CD4-positive, alpha-beta T cell (primary cell): ENCODE data around the gene NCKAP1. TPM values are rescaled to one million over a fixed set of nuclear protein-coding genes. Genes with fewer than 3 reads are reported as not detected.
"Not testable (repeated sequence)": the region's sequence is repeated elsewhere in the genome, so short reads cannot be mapped to it uniquely, and the experiment has no call there.

Experiments used
- ATAC-seq: fragments of 200-7000 bp; cut with Tn5 transposase; one replicate; pipeline ENCODE4 v1.10.0; 2022; ENCODE audit warnings: mild to moderate bottlenecking; ENCODE audit not compliant: poor library complexity
- CTCF ChIA-PET: fragments of 350-600 bp; sonication (Branson Sonifier 250); formaldehyde crosslinking; loops from one replicate; lab custom pipeline; 2021; ENCODE audit warnings: antibody characterized with exemption, inconsistent platforms; lab: Charles Lee
- POLR2A ChIA-PET: fragments of 350-600 bp; sonication (Branson Sonifier 250); formaldehyde crosslinking; loops from one replicate; lab custom pipeline; 2021; ENCODE audit warnings: antibody characterized with exemption, inconsistent platforms; lab: Charles Lee
- DNase-seq, 14 experiments: peaks; one replicate each; pipeline ENCODE4 v3.0.0-alpha.2; 2013 to 2020; ENCODE audit warnings: mixed read lengths in 2 of 14
- H3K27ac ChIP-seq, 2 donors: one replicate each; pipeline versions ENCODE4 v1.5.1 to v1.7.0; 2013; ENCODE audit warnings: low read length in 2 of 2, low read depth in 1 of 2, mild to moderate bottlenecking in 1 of 2
- H3K27me3 ChIP-seq, 2 experiments: 1 replicate in 1 of 2; 2 replicates in 1 of 2; pipeline versions ENCODE4 v1.6.1 to v1.7.0; 2013; ENCODE audit warnings: low read length in 2 of 2, control low read depth in 1 of 2, mild to moderate bottlenecking in 1 of 2, moderate library complexity in 1 of 2; ENCODE audit not compliant: insufficient read depth in 2 of 2, control insufficient read depth in 1 of 2
- H3K36me3 ChIP-seq: one replicate; pipeline ENCODE4 v1.6.1; 2013; ENCODE audit warnings: low read length, control low read depth; ENCODE audit not compliant: insufficient read depth
- H3K4me1 ChIP-seq: one replicate; pipeline ENCODE4 v1.6.1; 2013; ENCODE audit warnings: low read length, control low read depth; ENCODE audit not compliant: insufficient read depth
- H3K4me3 ChIP-seq: one replicate; pipeline ENCODE4 v1.5.1; 2013; ENCODE audit warnings: mild to moderate bottlenecking, low read length, moderate library complexity
- H3K9me3 ChIP-seq, 2 experiments: 1 replicate in 1 of 2; 2 replicates in 1 of 2; pipeline versions ENCODE4 v1.6.1 to v1.7.0; 2013; ENCODE audit warnings: low read length in 2 of 2, mild to moderate bottlenecking in 2 of 2, control low read depth in 1 of 2, moderate library complexity in 1 of 2; ENCODE audit not compliant: control insufficient read depth in 1 of 2, insufficient read depth in 1 of 2
- H3K27ac Mint-ChIP-seq: one replicate; pipeline ENCODE4 v1.8.0; 2020; ENCODE audit warnings: mixed read lengths
- H3K27me3 Mint-ChIP-seq: one replicate; pipeline ENCODE4 v1.8.0; 2021; ENCODE audit warnings: mixed read lengths
- H3K36me3 Mint-ChIP-seq: one replicate; pipeline ENCODE4 v1.8.0; 2021; ENCODE audit warnings: low read depth, mixed read lengths
- H3K4me1 Mint-ChIP-seq: one replicate; pipeline ENCODE4 v1.8.0; 2021; ENCODE audit warnings: low read depth, mixed read lengths
- H3K4me3 Mint-ChIP-seq: one replicate; pipeline ENCODE4 v1.8.0; 2020; ENCODE audit warnings: mild to moderate bottlenecking, mixed read lengths
- H3K9me3 Mint-ChIP-seq: one replicate; pipeline ENCODE4 v1.8.0; 2020; ENCODE audit warnings: mixed read lengths
- CTCF ChIP-seq: fragments of 200-600 bp; IDR thresholded peaks from one replicate; pipeline ENCODE4 v1.8.0; 2022; ENCODE audit warnings: antibody characterized with exemption, mild to moderate bottlenecking
- intact Hi-C, 2 experiments: fragments of 100-400 bp; cut with DNase I in 1 of 2; cut with micrococcal nuclease in 1 of 2; formaldehyde crosslinking; loops; one replicate each; pipeline versions ENCODE4 v1.15.1 to v1.9.0; 2023 to 2025; cut with DNase I, micrococcal nuclease
- total RNA-seq, 174 experiments: library from RNA in 2 of 174; stranded (reverse) in 2 of 174; gene quantifications; one replicate each; pipeline ENCODE4 v1.2.3 and lab custom pipeline; 2021 to 2026

NCKAP1 gene
- total RNA-seq, 2 experiments from 2014 or later = 2.4 to 2.5 TPM

- Histone ChIP-seq H3K9me3 (no peaks in the 10 kb centered on the region), H3K4me3 (no peak overlapping the region), H3K27me3 (no peaks in the 10 kb centered on the region), H3K4me1 (no peaks in the 10 kb centered on the region), H3K27ac (no peak overlapping the region), H3K36me3 (no peaks in the 10 kb centered on the region)
- no peak for TF ChIP-seq CTCF
- Mint-ChIP-seq H3K9me3 (no peaks in the 10 kb centered on the region), H3K36me3 (no peaks in the 10 kb centered on the region), H3K4me1 (no peaks in the 10 kb centered on the region), H3K27me3 (no peaks in the 10 kb centered on the region), H3K27ac (no peak overlapping the region), H3K4me3 (no peak overlapping the region)
- intact Hi-C loops = no loop called here
- ATAC-seq (no peak), DNase-seq (no peak)
- ChIA-PET POLR2A (no interaction called here), CTCF (no interaction called here)
These were observed 151.2 kb downstream of the NCKAP1 start for GRCh38 chr2:182887093-182887492.

- no peak for ATAC-seq
- H3K36me3 ChIP-seq = no peaks in the 10 kb centered on the region
These were observed 152.5 kb downstream of the NCKAP1 start for GRCh38 chr2:182885771-182886170.

GRCh38 chr2:182883451-182883850 lies 154.8 kb downstream of the NCKAP1 start:
- no peak overlapping the region for H3K4me3 Mint-ChIP-seq
- H3K9me3 Mint-ChIP-seq = peaks cover 9% of the 10 kb centered on the region
- Histone ChIP-seq H3K4me1 (no peaks in the 10 kb centered on the region), H3K27me3 (no peaks in the 10 kb centered on the region), H3K27ac (no peak overlapping the region), H3K36me3 (no peaks in the 10 kb centered on the region), H3K4me3 (no peak overlapping the region), H3K9me3 (peaks cover 0 to 3% of the 10 kb centered on the region in 2 experiments)
- H3K27ac Mint-ChIP-seq = no peak overlapping the region
- ATAC-seq (no peak), DNase-seq (no peak)
- POLR2A ChIA-PET = no interaction called here
- intact Hi-C loops = no loop called here
- H3K4me1 Mint-ChIP-seq = no peaks in the 10 kb centered on the region
- CTCF ChIA-PET = no interaction called here
- no peaks in the 10 kb centered on the region for H3K27me3 Mint-ChIP-seq
- H3K36me3 Mint-ChIP-seq = no peaks in the 10 kb centered on the region
- TF ChIP-seq CTCF = no peak

More at GRCh38 chr2:182885771-182886170, 152.5 kb downstream of the NCKAP1 start:
- no peak overlapping the region for H3K4me3 ChIP-seq
- intact Hi-C loops = no loop called here
- Mint-ChIP-seq H3K27me3 (no peaks in the 10 kb centered on the region), H3K27ac (no peak overlapping the region), H3K9me3 (peaks cover 3% of the 10 kb centered on the region), H3K4me3 (no peak overlapping the region), H3K36me3 (no peaks in the 10 kb centered on the region), H3K4me1 (no peaks in the 10 kb centered on the region)
- H3K9me3 ChIP-seq = peaks cover 0 to 3% of the 10 kb centered on the region in 2 experiments
- TF ChIP-seq CTCF = no peak
- no peaks in the 10 kb centered on the region for H3K4me1 ChIP-seq
- no peaks in the 10 kb centered on the region for H3K27me3 ChIP-seq
- ChIA-PET POLR2A (no interaction called here), CTCF (no interaction called here)
- DNase-seq = no peak
- no peak overlapping the region for H3K27ac ChIP-seq

- CTCF ChIA-PET, H3K27ac ChIP-seq, DNase-seq: not testable (repeated sequence)
These were observed 158.2 kb downstream of the NCKAP1 start for GRCh38 chr2:182880100-182880499.

GRCh38 chr2:182876653-182877052 lies 161.6 kb downstream of the NCKAP1 start:
- H3K27ac Mint-ChIP-seq, H3K36me3 ChIP-seq, H3K4me1 Mint-ChIP-seq, H3K4me3 Mint-ChIP-seq, POLR2A ChIA-PET, DNase-seq, H3K4me3 ChIP-seq, H3K9me3 ChIP-seq, H3K27ac ChIP-seq, CTCF ChIA-PET, H3K27me3 ChIP-seq, H3K4me1 ChIP-seq, intact Hi-C loops, ATAC-seq, H3K27me3 Mint-ChIP-seq, H3K36me3 Mint-ChIP-seq: not testable (repeated sequence)
- H3K9me3 Mint-ChIP-seq = peaks cover 17% of the 10 kb centered on the region

More at GRCh38 chr2:182880100-182880499, 158.2 kb downstream of the NCKAP1 start:
- H3K4me3 Mint-ChIP-seq, H3K36me3 ChIP-seq, H3K36me3 Mint-ChIP-seq, H3K27me3 Mint-ChIP-seq, H3K4me1 ChIP-seq, H3K27me3 ChIP-seq, intact Hi-C loops, ATAC-seq, H3K27ac Mint-ChIP-seq, H3K9me3 ChIP-seq, POLR2A ChIA-PET, H3K4me3 ChIP-seq, H3K4me1 Mint-ChIP-seq: not testable (repeated sequence)
- peaks cover 17% of the 10 kb centered on the region for H3K9me3 Mint-ChIP-seq
